ENCODE measurements around the gene SSMEM1.

GRCh38 chr7:130189343-130189742, 18.3 kb upstream of the SSMEM1 start:
- TF ChIP-seq CTCF (conservative IDR thresholded peaks at IDR 0.05; ENCODE audit: low read length) (no peak), EZH2phosphoT487 (IDR thresholded peaks at IDR 0.05; ENCODE audit: borderline replicate concordance) (no peak)
